T-helper 2 cell treated with Interferon-gamma antibody and Interleukin-4, amounts not matched to agents 5 μg/mL and 100 μg/mL, for 36 hours (primary cell): ENCODE data around the gene IL5RA.

Experiments
- DNase-seq: peaks from one replicate; pipeline ENCODE4 v3.0.0; 2021; ENCODE audit warnings: low spot score
- H3K27ac Mint-ChIP-seq: one replicate; pipeline ENCODE4 v1.8.0; 2021; ENCODE audit warnings: mild to moderate bottlenecking, mixed read lengths
- H3K27me3 Mint-ChIP-seq: one replicate; pipeline ENCODE4 v1.8.0; 2021; ENCODE audit warnings: low read depth, mixed read lengths
- H3K36me3 Mint-ChIP-seq: one replicate; pipeline ENCODE4 v1.8.0; 2021; ENCODE audit warnings: low read depth, mixed read lengths
- H3K4me1 Mint-ChIP-seq: one replicate; pipeline ENCODE4 v1.8.0; 2021; ENCODE audit warnings: low read depth, mixed read lengths
- H3K4me3 Mint-ChIP-seq: one replicate; pipeline ENCODE4 v1.8.0; 2022; ENCODE audit warnings: mild to moderate bottlenecking, moderate library complexity, mixed read lengths
- H3K9me3 Mint-ChIP-seq: one replicate; pipeline ENCODE4 v1.8.0; 2021; ENCODE audit warnings: mixed read lengths

The IL5RA gene, protein sequence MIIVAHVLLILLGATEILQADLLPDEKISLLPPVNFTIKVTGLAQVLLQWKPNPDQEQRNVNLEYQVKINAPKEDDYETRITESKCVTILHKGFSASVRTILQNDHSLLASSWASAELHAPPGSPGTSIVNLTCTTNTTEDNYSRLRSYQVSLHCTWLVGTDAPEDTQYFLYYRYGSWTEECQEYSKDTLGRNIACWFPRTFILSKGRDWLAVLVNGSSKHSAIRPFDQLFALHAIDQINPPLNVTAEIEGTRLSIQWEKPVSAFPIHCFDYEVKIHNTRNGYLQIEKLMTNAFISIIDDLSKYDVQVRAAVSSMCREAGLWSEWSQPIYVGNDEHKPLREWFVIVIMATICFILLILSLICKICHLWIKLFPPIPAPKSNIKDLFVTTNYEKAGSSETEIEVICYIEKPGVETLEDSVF

GRCh38 chr3:3110299-3110630 is at the start of gene IL5RA:
IL5RA (minus strand) TSS chr3:3110374; CDS start chr3:3104984, 5,390 bp downstream.
- DNase-seq: no peak
- no peaks in the 10 kb centered on the region for H3K36me3 Mint-ChIP-seq
- H3K4me1 Mint-ChIP-seq: peaks cover 5% of the 10 kb centered on the region
- H3K27ac Mint-ChIP-seq: no peak within 1 kb of the TSS
- no peaks in the 10 kb centered on the region for H3K9me3 Mint-ChIP-seq
- no peak within 1 kb of the TSS for H3K4me3 Mint-ChIP-seq
- H3K27me3 Mint-ChIP-seq: peaks cover 10% of the 10 kb centered on the region

- no peaks in the 10 kb centered on the region for H3K9me3 Mint-ChIP-seq
- H3K27me3 Mint-ChIP-seq: no peaks in the 10 kb centered on the region
- no peak for DNase-seq
- no peak overlapping the region for H3K4me3 Mint-ChIP-seq
- H3K36me3 Mint-ChIP-seq: peaks cover 65% of the 10 kb centered on the region
- H3K4me1 Mint-ChIP-seq: peaks cover 3% of the 10 kb centered on the region
- H3K27ac Mint-ChIP-seq: no peak overlapping the region
These were observed 47.3 kb upstream of the IL5RA start for GRCh38 chr3:3157484-3157883.

GRCh38 chr3:3154879-3155610 is 44.9 kb upstream of the IL5RA start:
- Mint-ChIP-seq H3K4me3 (no peak overlapping the region), H3K36me3 (peaks cover 72% of the 10 kb centered on the region), H3K27ac (no peak overlapping the region), H3K4me1 (peaks cover 4% of the 10 kb centered on the region), H3K9me3 (no peaks in the 10 kb centered on the region), H3K27me3 (no peaks in the 10 kb centered on the region)
- DNase-seq: no peak

GRCh38 chr3:3151513-3151912 is 41.3 kb upstream of the IL5RA start:
- no peak for DNase-seq
- Mint-ChIP-seq H3K27me3 (no peaks in the 10 kb centered on the region), H3K9me3 (no peaks in the 10 kb centered on the region), H3K27ac (no peak overlapping the region), H3K36me3 (peaks cover 68% of the 10 kb centered on the region), H3K4me3 (no peak overlapping the region), H3K4me1 (peaks cover 7% of the 10 kb centered on the region)

DNA sequence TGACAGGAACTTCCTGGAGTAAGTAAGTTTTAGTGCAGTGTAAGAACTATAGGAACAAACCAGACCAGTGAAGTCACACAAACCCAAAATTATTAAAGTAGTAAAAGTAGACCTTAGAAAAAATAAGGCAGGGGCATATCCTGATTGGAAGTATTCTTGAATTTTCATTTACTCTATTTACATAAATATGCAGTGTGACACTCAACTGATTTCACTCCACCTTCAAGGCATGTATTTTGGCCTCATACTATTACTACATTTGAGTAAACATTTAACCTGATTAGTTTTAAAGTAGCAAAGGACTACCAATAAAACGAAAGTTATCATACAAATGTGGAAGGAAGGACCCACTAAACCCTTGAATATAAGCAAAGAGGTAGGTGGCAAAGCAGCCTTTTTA is 39.4 kb upstream of the IL5RA start:
- Mint-ChIP-seq H3K27ac (no peak overlapping the region), H3K4me1 (peaks cover 4% of the 10 kb centered on the region), H3K4me3 (no peak overlapping the region), H3K27me3 (no peaks in the 10 kb centered on the region), H3K9me3 (no peaks in the 10 kb centered on the region), H3K36me3 (peaks cover 74% of the 10 kb centered on the region)
- no peak for DNase-seq

GRCh38 chr3:3145831-3146230 is 35.7 kb upstream of the IL5RA start:
- H3K4me1 Mint-ChIP-seq: peaks cover 6% of the 10 kb centered on the region
- peaks cover 71% of the 10 kb centered on the region for H3K36me3 Mint-ChIP-seq
- no peak for DNase-seq
- no peak overlapping the region for H3K4me3 Mint-ChIP-seq
- no peaks in the 10 kb centered on the region for H3K9me3 Mint-ChIP-seq
- no peak overlapping the region for H3K27ac Mint-ChIP-seq
- H3K27me3 Mint-ChIP-seq: no peaks in the 10 kb centered on the region

DNA sequence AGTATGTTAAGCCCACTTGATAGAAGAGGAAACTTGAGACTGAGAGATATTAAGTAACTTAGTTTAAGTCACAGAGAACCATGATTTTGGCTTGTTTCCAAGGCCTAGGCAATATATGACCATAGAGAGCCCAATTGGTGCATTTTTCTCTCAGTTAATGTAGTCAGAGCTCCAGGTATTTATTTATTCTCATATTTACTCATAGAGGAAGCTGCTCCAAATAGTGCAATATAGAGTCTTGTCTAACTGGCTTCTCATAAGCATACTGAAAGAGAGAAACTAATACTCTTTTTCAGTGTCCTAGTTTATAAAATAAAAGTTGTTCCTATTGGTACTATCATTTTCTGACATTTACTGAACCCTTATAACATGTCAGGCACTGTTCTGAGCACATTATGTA is 31.8 kb upstream of the IL5RA start:
- Mint-ChIP-seq H3K9me3 (no peaks in the 10 kb centered on the region), H3K36me3 (peaks cover 73% of the 10 kb centered on the region), H3K4me1 (peaks cover 7% of the 10 kb centered on the region), H3K27me3 (no peaks in the 10 kb centered on the region), H3K4me3 (no peak overlapping the region), H3K27ac (no peak overlapping the region)
- DNase-seq: no peak

DNA sequence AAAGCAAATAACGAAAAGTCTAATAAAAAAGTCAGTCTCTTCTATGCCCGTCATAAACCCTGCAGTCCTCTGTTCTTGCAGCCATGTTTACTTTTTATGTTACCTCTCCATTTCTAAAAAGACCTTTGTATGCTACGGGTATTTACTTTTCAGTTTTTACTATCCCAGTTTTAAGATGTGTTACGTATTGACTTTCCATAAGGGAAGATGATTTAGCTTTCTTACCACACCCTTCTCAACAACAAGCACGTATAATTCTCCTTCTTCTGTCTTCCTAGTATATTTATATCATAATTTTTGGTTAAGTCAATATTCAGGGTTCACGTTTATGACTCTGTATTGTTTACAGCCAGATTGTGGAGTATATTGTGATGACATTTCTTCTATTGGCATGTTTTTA is 27.4 kb upstream of the IL5RA start:
- H3K36me3 Mint-ChIP-seq: peaks cover 67% of the 10 kb centered on the region
- no peak overlapping the region for H3K27ac Mint-ChIP-seq
- peaks cover 28% of the 10 kb centered on the region for H3K4me1 Mint-ChIP-seq
- H3K9me3 Mint-ChIP-seq: no peaks in the 10 kb centered on the region
- H3K4me3 Mint-ChIP-seq: no peak overlapping the region
- DNase-seq: no peak
- no peaks in the 10 kb centered on the region for H3K27me3 Mint-ChIP-seq

GRCh38 chr3:3134750-3135448 is 24.7 kb upstream of the IL5RA start:
- peaks cover 66% of the 10 kb centered on the region for H3K36me3 Mint-ChIP-seq
- H3K27ac Mint-ChIP-seq: peak overlapping the region; percentile 43
- no peak overlapping the region for H3K4me3 Mint-ChIP-seq
- DNase-seq: no peak
- no peaks in the 10 kb centered on the region for H3K9me3 Mint-ChIP-seq
- peaks cover 28% of the 10 kb centered on the region for H3K4me1 Mint-ChIP-seq
- H3K27me3 Mint-ChIP-seq: no peaks in the 10 kb centered on the region

- no peak overlapping the region for H3K27ac Mint-ChIP-seq
These were observed 23.3 kb upstream of the IL5RA start for GRCh38 chr3:3133500-3133899.

DNA sequence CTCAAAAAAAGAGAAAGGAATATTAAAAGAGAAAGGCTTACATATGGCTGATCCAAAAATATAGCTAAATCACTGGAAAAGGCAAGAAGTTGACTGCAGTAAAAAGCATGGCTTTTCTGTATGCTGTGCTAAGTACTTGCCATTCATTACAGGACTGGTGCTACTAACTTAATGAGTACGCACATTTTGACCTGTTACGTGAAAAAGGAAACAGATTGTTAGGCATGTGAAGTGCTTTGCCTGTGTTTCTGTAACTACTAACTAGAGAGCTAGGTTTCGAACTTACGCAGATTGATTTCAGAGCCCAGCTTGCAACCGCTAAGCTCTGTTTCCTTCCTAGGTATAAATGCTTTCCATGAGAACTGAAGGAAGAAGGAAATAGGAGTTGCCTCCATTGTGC is 19.4 kb upstream of the IL5RA start:
- Mint-ChIP-seq H3K4me1 (peaks cover 30% of the 10 kb centered on the region), H3K27me3 (no peaks in the 10 kb centered on the region), H3K27ac (no peak overlapping the region), H3K4me3 (peak overlapping the region; percentile 7), H3K9me3 (no peaks in the 10 kb centered on the region), H3K36me3 (peaks cover 45% of the 10 kb centered on the region)
- DNase-seq: no peak

More at GRCh38 chr3:3133500-3133899, 23.3 kb upstream of the IL5RA start:
- no peak overlapping the region for H3K4me3 Mint-ChIP-seq
- H3K4me1 Mint-ChIP-seq: peaks cover 32% of the 10 kb centered on the region
- H3K27me3 Mint-ChIP-seq: no peaks in the 10 kb centered on the region
- no peaks in the 10 kb centered on the region for H3K9me3 Mint-ChIP-seq
- H3K36me3 Mint-ChIP-seq: peaks cover 63% of the 10 kb centered on the region
- no peak for DNase-seq

- Mint-ChIP-seq H3K4me3 (peak overlapping the region; percentile 99), H3K27ac (peak overlapping the region; percentile 97), H3K9me3 (no peaks in the 10 kb centered on the region), H3K36me3 (peaks cover 34% of the 10 kb centered on the region), H3K4me1 (peaks cover 20% of the 10 kb centered on the region), H3K27me3 (no peaks in the 10 kb centered on the region)
- peak; percentile 13 for DNase-seq
These were observed 17.3 kb upstream of the IL5RA start for GRCh38 chr3:3127432-3128010.

DNA sequence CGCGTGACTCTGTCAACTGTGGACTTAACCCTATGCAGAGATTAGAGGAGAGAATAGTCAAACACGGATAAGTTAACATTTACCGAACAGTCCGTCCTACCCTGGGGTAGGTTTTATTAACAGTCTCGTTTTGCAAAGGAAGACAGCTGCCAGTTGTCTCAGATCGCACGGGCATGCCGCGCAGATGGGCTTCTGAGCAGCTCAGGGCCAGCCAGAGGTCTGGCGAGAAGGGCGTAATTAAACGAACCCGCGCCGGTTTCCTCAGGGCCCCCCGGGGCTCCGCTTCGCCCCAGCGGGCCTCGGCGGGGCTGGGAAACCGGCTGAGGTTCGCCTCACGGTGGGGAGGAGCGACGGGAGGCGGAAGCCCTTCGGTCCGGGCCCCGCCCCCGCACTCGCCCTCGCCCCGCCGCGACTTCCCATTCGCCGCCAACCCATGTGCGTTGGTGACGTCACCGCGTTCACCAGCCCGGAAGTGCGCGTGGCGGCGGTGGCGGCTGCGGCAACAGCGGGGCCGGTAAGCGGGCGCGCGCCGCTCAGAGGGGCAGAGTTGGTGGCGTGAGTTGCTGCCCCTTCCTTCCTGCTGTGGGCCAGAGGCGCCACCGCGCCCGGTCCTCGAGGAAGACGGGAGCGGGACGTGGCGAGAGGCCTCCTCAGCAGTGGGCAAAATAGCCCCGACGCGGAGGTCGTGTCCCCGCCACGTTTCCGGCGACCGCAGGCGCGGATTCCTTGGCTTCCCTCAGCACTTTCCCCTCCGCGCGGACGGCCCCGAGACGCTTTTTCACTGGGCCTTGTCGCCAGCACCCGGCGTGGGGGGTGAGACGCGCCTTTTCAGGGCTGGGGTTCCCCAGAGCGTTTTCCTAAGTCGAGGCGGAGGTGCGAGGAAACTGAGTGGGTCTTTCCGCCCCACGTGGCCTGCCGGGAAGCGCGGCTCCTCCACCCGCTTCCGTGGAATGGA is 16.6 kb upstream of the IL5RA start, which contains the start of gene TRNT1:
TRNT1 (plus strand) TSS at position 464 of the 955 bp plus-strand sequence. CDS start 2,101 bp downstream, outside the sequence.
- H3K9me3 Mint-ChIP-seq: no peaks in the 10 kb centered on the region
- H3K4me1 Mint-ChIP-seq: peaks cover 20% of the 10 kb centered on the region
- peak; percentile 95 for DNase-seq
- H3K4me3 Mint-ChIP-seq: peak within 1 kb of the TSS; percentile 99
- H3K36me3 Mint-ChIP-seq: peaks cover 34% of the 10 kb centered on the region
- H3K27ac Mint-ChIP-seq: peak within 1 kb of the TSS; percentile 97
- H3K27me3 Mint-ChIP-seq: no peaks in the 10 kb centered on the region
